ENCODE results near the gene CDC14B.

Gene CDC14B

DNA sequence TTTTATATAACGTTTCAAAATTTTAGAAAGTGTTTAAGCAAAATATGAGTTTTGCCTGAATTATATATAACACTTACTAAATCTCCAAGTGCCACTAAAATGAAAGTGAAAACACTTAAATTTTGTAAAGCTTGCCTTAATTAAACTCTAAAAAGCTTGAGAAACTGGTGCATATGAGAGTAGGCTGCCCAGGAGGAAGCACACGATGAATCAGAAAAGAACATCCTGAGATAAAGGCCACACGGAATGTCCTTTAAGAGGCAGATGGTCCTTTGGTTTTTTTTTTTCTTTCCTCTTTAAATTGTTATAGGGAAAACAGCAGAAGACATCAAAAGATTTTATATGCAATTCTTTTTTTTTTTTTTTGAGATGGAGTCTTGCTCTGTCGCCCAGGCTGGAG is 109.4 kb downstream of the CDC14B start:
- H3K9me3 ChIP-seq (ENCODE audit: insufficient read depth, low read depth, low read length): no peaks in the 10 kb centered on the region
- no peaks in the 10 kb centered on the region for H3K36me3 ChIP-seq (ENCODE audit: insufficient read depth, low read length)
- no peak overlapping the region for H2AFZ ChIP-seq (ENCODE audit: low read length)
- no peaks in the 10 kb centered on the region for H3K4me1 ChIP-seq (ENCODE audit: insufficient read depth, low read length, poor library complexity, severe bottlenecking)
- no peak overlapping the region for H3K4me2 ChIP-seq (ENCODE audit: low read depth, low read length, poor library complexity, severe bottlenecking)
- H3K27me3 ChIP-seq (ENCODE audit: insufficient read depth, low read length, poor library complexity, severe bottlenecking): no peaks in the 10 kb centered on the region
- no peaks in the 10 kb centered on the region for H3F3A ChIP-seq (ENCODE audit: low read depth)
- TF ChIP-seq EZH2phosphoT487 (IDR thresholded peaks at IDR 0.05; ENCODE audit: borderline replicate concordance): no peak
- TF ChIP-seq, protein P1, sequence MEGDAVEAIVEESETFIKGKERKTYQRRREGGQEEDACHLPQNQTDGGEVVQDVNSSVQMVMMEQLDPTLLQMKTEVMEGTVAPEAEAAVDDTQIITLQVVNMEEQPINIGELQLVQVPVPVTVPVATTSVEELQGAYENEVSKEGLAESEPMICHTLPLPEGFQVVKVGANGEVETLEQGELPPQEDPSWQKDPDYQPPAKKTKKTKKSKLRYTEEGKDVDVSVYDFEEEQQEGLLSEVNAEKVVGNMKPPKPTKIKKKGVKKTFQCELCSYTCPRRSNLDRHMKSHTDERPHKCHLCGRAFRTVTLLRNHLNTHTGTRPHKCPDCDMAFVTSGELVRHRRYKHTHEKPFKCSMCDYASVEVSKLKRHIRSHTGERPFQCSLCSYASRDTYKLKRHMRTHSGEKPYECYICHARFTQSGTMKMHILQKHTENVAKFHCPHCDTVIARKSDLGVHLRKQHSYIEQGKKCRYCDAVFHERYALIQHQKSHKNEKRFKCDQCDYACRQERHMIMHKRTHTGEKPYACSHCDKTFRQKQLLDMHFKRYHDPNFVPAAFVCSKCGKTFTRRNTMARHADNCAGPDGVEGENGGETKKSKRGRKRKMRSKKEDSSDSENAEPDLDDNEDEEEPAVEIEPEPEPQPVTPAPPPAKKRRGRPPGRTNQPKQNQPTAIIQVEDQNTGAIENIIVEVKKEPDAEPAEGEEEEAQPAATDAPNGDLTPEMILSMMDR (conservative IDR thresholded peaks at IDR 0.05; ENCODE audit: low read length): no peak
- no peaks in the 10 kb centered on the region for H4K20me1 ChIP-seq (ENCODE audit: insufficient read depth, low read length, poor library complexity, severe bottlenecking)
- H3K79me2 ChIP-seq (ENCODE audit: insufficient read depth, low read length): no peaks in the 10 kb centered on the region
- H3K4me3 ChIP-seq (ENCODE audit: low read length, poor library complexity, severe bottlenecking): no peak overlapping the region
- no peaks in the 10 kb centered on the region for H3K9me2 ChIP-seq (replicated peaks; ENCODE audit: low read depth, low read length)
- no peak overlapping the region for H3K9ac ChIP-seq (ENCODE audit: low read depth, low read length, poor library complexity, severe bottlenecking)

DNA sequence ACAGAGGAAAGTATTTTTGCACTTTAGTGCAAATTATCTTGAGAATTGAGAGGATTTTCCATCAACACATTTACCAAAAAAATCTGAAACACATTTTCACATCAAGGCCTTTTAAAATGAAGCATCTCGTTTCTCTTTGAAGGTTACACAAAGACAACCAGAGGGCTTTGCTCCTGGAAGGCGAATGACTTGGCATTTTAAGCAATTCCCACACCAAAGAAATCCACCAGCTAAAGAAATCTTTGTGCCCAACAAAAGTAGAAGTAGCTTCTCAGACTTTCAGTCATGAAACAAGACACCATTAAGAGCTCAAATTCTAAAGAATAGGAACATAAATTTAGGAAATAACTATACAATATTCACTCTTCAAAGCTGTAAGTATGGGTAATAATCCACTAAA is 109.8 kb downstream of the CDC14B start:
- no peaks in the 10 kb centered on the region for H3K79me2 ChIP-seq (ENCODE audit: insufficient read depth, low read length)
- H3K4me3 ChIP-seq (ENCODE audit: low read length, poor library complexity, severe bottlenecking): no peak overlapping the region
- H3K27me3 ChIP-seq (ENCODE audit: insufficient read depth, low read length, poor library complexity, severe bottlenecking): no peaks in the 10 kb centered on the region
- H2AFZ ChIP-seq (ENCODE audit: low read length): no peak overlapping the region
- TF ChIP-seq, protein P1 (conservative IDR thresholded peaks at IDR 0.05; ENCODE audit: low read length): no peak
- no peak for TF ChIP-seq EZH2phosphoT487 (IDR thresholded peaks at IDR 0.05; ENCODE audit: borderline replicate concordance)
- no peak overlapping the region for H3K4me2 ChIP-seq (ENCODE audit: low read depth, low read length, poor library complexity, severe bottlenecking)
- H3K36me3 ChIP-seq (ENCODE audit: insufficient read depth, low read length): no peaks in the 10 kb centered on the region
- H3F3A ChIP-seq (ENCODE audit: low read depth): no peaks in the 10 kb centered on the region
- no peaks in the 10 kb centered on the region for H4K20me1 ChIP-seq (ENCODE audit: insufficient read depth, low read length, poor library complexity, severe bottlenecking)
- no peak overlapping the region for H3K9ac ChIP-seq (ENCODE audit: low read depth, low read length, poor library complexity, severe bottlenecking)
- H3K4me1 ChIP-seq (ENCODE audit: insufficient read depth, low read length, poor library complexity, severe bottlenecking): no peaks in the 10 kb centered on the region
- no peaks in the 10 kb centered on the region for H3K9me2 ChIP-seq (replicated peaks; ENCODE audit: low read depth, low read length)
- H3K9me3 ChIP-seq (ENCODE audit: insufficient read depth, low read depth, low read length): no peaks in the 10 kb centered on the region

DNA sequence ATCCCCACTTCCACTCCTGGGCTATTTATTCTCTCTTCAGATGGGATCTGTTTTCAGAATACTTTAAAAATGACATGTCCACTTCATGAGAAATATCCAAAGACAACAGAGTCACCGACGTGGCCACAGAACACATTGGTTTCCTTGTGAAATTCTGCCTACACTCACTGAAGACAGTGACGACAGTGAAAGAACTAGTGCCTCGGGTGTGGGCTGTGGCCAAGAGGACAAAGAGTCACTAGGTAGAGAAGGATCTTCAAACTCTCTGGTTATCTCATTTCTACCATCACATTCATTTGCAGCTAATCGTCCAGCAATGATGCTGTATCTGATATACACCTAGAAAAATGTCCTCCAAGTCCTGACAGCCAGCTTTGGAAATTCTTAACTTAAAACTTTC is 110.6 kb downstream of the CDC14B start:
- Histone ChIP-seq H3K4me2 (ENCODE audit: low read depth, low read length, poor library complexity, severe bottlenecking) (no peak overlapping the region), H3K9me3 (ENCODE audit: insufficient read depth, low read depth, low read length) (no peaks in the 10 kb centered on the region), H3K79me2 (ENCODE audit: insufficient read depth, low read length) (no peaks in the 10 kb centered on the region), H2AFZ (ENCODE audit: low read length) (no peak overlapping the region), H3K4me1 (ENCODE audit: insufficient read depth, low read length, poor library complexity, severe bottlenecking) (no peaks in the 10 kb centered on the region), H3F3A (ENCODE audit: low read depth) (no peaks in the 10 kb centered on the region), H3K9ac (ENCODE audit: low read depth, low read length, poor library complexity, severe bottlenecking) (no peak overlapping the region), H3K4me3 (ENCODE audit: low read length, poor library complexity, severe bottlenecking) (no peak overlapping the region), H3K27me3 (ENCODE audit: insufficient read depth, low read length, poor library complexity, severe bottlenecking) (no peaks in the 10 kb centered on the region), H3K9me2 (replicated peaks; ENCODE audit: low read depth, low read length) (no peaks in the 10 kb centered on the region), H3K36me3 (ENCODE audit: insufficient read depth, low read length) (no peaks in the 10 kb centered on the region), H4K20me1 (ENCODE audit: insufficient read depth, low read length, poor library complexity, severe bottlenecking) (no peaks in the 10 kb centered on the region)
- TF ChIP-seq, protein P1 (conservative IDR thresholded peaks at IDR 0.05; ENCODE audit: low read length): no peak
- no peak for TF ChIP-seq EZH2phosphoT487 (IDR thresholded peaks at IDR 0.05; ENCODE audit: borderline replicate concordance)

Data from Loucy (cell line).